ENCODE results near the gene PPP1R9A. TPM values are rescaled to one million over a fixed set of nuclear protein-coding genes. Genes with fewer than 3 reads are reported as not detected.

PPP1R9A gene
- total and polyA plus RNA-seq, 4 donors = 2.2 to 59.1 (median 14.6) TPM

- 67 to 89% methylated on average over 2 of the region's 2 CpGs for WGBS, 2 donors
- H3K27ac ChIP-seq (ENCODE audit: low read depth in 1 of 2, low read length in 1 of 2) = no peak overlapping the region
- ATAC-seq (ENCODE audit: insufficient read depth, low FRiP score) (no peak), DNase-seq (no peak)
- no peaks in the 10 kb centered on the region for H3K4me1 ChIP-seq (ENCODE audit: control insufficient read depth in 5 of 5, insufficient read depth in 5 of 5, low read length in 5 of 5)
- H3K27me3 ChIP-seq (ENCODE audit: control insufficient read depth in 3 of 3, insufficient read depth in 3 of 3, low read length in 2 of 3) = no peaks in the 10 kb centered on the region
- no peaks in the 10 kb centered on the region for H3K36me3 ChIP-seq (ENCODE audit: control insufficient read depth in 4 of 4, insufficient read depth in 4 of 4, low read length in 4 of 4)
- no peak overlapping the region for H3K9ac ChIP-seq (ENCODE audit: insufficient read depth in 1 of 2, low read length in 2 of 2)
- no peaks in the 10 kb centered on the region for H3K9me3 ChIP-seq (ENCODE audit: control insufficient read depth in 4 of 4, insufficient read depth in 3 of 4, low read length in 3 of 4)
- H3K4me3 ChIP-seq = no peak overlapping the region
- no peak for TF ChIP-seq CTCF (IDR thresholded peaks at IDR 0.05; ENCODE audit: control extremely low read depth, extremely low read depth)
These were observed 410.2 kb downstream of the PPP1R9A start for GRCh38 chr7:95317546-95317945.

GRCh38 chr7:95317966-95318365 is 410.6 kb downstream of the PPP1R9A start:
- H3K9ac ChIP-seq (ENCODE audit: insufficient read depth in 1 of 2, low read length in 2 of 2) = no peak overlapping the region
- ATAC-seq (ENCODE audit: insufficient read depth, low FRiP score) = no peak
- H3K27me3 ChIP-seq (ENCODE audit: control insufficient read depth in 3 of 3, insufficient read depth in 3 of 3, low read length in 2 of 3) = no peaks in the 10 kb centered on the region
- H3K4me1 ChIP-seq (ENCODE audit: control insufficient read depth in 5 of 5, insufficient read depth in 5 of 5, low read length in 5 of 5) = no peaks in the 10 kb centered on the region
- no peaks in the 10 kb centered on the region for H3K9me3 ChIP-seq (ENCODE audit: control insufficient read depth in 4 of 4, insufficient read depth in 3 of 4, low read length in 3 of 4)
- H3K4me3 ChIP-seq = no peak overlapping the region
- no peak for TF ChIP-seq CTCF (IDR thresholded peaks at IDR 0.05; ENCODE audit: control extremely low read depth, extremely low read depth)
- no peak overlapping the region for H3K27ac ChIP-seq (ENCODE audit: low read depth in 1 of 2, low read length in 1 of 2)
- DNase-seq = no peak
- no peaks in the 10 kb centered on the region for H3K36me3 ChIP-seq (ENCODE audit: control insufficient read depth in 4 of 4, insufficient read depth in 4 of 4, low read length in 4 of 4)
- 50 to 54% methylated on average over 3 of the region's 3 CpGs for WGBS, 2 donors

- no peaks in the 10 kb centered on the region for H3K4me1 ChIP-seq (ENCODE audit: control insufficient read depth in 5 of 5, insufficient read depth in 5 of 5, low read length in 5 of 5)
- DNase-seq (no peak), ATAC-seq (ENCODE audit: insufficient read depth, low FRiP score) (no peak)
- no peak overlapping the region for H3K9ac ChIP-seq (ENCODE audit: insufficient read depth in 1 of 2, low read length in 2 of 2)
- H3K36me3 ChIP-seq (ENCODE audit: control insufficient read depth in 4 of 4, insufficient read depth in 4 of 4, low read length in 4 of 4) = no peaks in the 10 kb centered on the region
- H3K4me3 ChIP-seq = no peak overlapping the region
- no peaks in the 10 kb centered on the region for H3K27me3 ChIP-seq (ENCODE audit: control insufficient read depth in 3 of 3, insufficient read depth in 3 of 3, low read length in 2 of 3)
- H3K27ac ChIP-seq (ENCODE audit: low read depth in 1 of 2, low read length in 1 of 2) = no peak overlapping the region
- no peaks in the 10 kb centered on the region for H3K9me3 ChIP-seq (ENCODE audit: control insufficient read depth in 4 of 4, insufficient read depth in 3 of 4, low read length in 3 of 4)
- TF ChIP-seq CTCF (IDR thresholded peaks at IDR 0.05; ENCODE audit: control extremely low read depth, extremely low read depth) = no peak
- WGBS, 2 donors = 91 to 93% methylated on average over 8 of the region's 8 CpGs
These were observed 411.2 kb downstream of the PPP1R9A start for GRCh38 chr7:95318501-95319100.

GRCh38 chr7:95319570-95319969 is 412.2 kb downstream of the PPP1R9A start:
- whole genome bisulfite sequencing, 2 donors = 95 to 96% methylated on average over 1 of the region's 1 CpG
- Histone ChIP-seq H3K9me3 (ENCODE audit: control insufficient read depth in 4 of 4, insufficient read depth in 3 of 4, low read length in 3 of 4) (no peaks in the 10 kb centered on the region), H3K36me3 (ENCODE audit: control insufficient read depth in 4 of 4, insufficient read depth in 4 of 4, low read length in 4 of 4) (no peaks in the 10 kb centered on the region), H3K9ac (ENCODE audit: insufficient read depth in 1 of 2, low read length in 2 of 2) (no peak overlapping the region), H3K4me1 (ENCODE audit: control insufficient read depth in 5 of 5, insufficient read depth in 5 of 5, low read length in 5 of 5) (no peaks in the 10 kb centered on the region), H3K27ac (ENCODE audit: low read depth in 1 of 2, low read length in 1 of 2) (no peak overlapping the region), H3K4me3 (no peak overlapping the region), H3K27me3 (ENCODE audit: control insufficient read depth in 3 of 3, insufficient read depth in 3 of 3, low read length in 2 of 3) (peaks cover 0 to 2% (median under 1%) of the 10 kb centered on the region in 3 donors)
- TF ChIP-seq CTCF (IDR thresholded peaks at IDR 0.05; ENCODE audit: control extremely low read depth, extremely low read depth) = no peak
- ATAC-seq (ENCODE audit: insufficient read depth, low FRiP score) (no peak), DNase-seq (no peak)

All from lung (tissue), 12 donors.